Stimulated activated CD8-positive, alpha-beta memory T cell treated with anti-CD3 and anti-CD28 coated beads, Interleukin-12 subunit alpha, Interleukin-12 subunit beta, amount 100 ng/mL, for 24 hours (primary cell): ENCODE results near the gene CORO2B.

ENCODE experiments used
- DNase-seq: peaks from one replicate; pipeline ENCODE4 v3.0.0-alpha.2; 2020; ENCODE audit errors: extremely low read depth

CORO2B gene

GRCh38 chr15:68589783-68590710 is 11.3 kb downstream of the CORO2B start:
- DNase-seq: no peak

GRCh38 chr15:68590721-68591389 is 12.1 kb downstream of the CORO2B start:
- DNase-seq: no peak

GRCh38 chr15:68592054-68592453 is 13.3 kb downstream of the CORO2B start:
- DNase-seq: no peak

- DNase-seq: no peak
Observed at GRCh38 chr15:68592544-68592943, 13.8 kb downstream of the CORO2B start.

- DNase-seq: no peak
Observed at GRCh38 chr15:68593341-68593740, 14.5 kb downstream of the CORO2B start.

GRCh38 chr15:68593828-68594532 is 15.2 kb downstream of the CORO2B start:
- DNase-seq: no peak

GRCh38 chr15:68594533-68595259 is 15.9 kb downstream of the CORO2B start:
- DNase-seq: no peak

- no peak for DNase-seq
Observed at GRCh38 chr15:68595260-68595564, 16.4 kb downstream of the CORO2B start.

GRCh38 chr15:68595761-68596160 is 17.0 kb downstream of the CORO2B start:
- DNase-seq: no peak

- DNase-seq: no peak
Observed at GRCh38 chr15:68596691-68597090, 17.9 kb downstream of the CORO2B start.

- no peak for DNase-seq
Observed at GRCh38 chr15:68597581-68597980, 18.8 kb downstream of the CORO2B start.

- DNase-seq: no peak
Observed at GRCh38 chr15:68598171-68599152, 19.7 kb downstream of the CORO2B start.

GRCh38 chr15:68599153-68599545 is 20.4 kb downstream of the CORO2B start:
- no peak for DNase-seq

GRCh38 chr15:68599560-68600071 is 20.8 kb downstream of the CORO2B start:
- no peak for DNase-seq

GRCh38 chr15:68601206-68602197 is 22.7 kb downstream of the CORO2B start:
- DNase-seq: no peak

GRCh38 chr15:68602459-68603215 is 23.8 kb downstream of the CORO2B start:
- DNase-seq: no peak

- DNase-seq: no peak
Observed at GRCh38 chr15:68603216-68603595, 24.4 kb downstream of the CORO2B start.

- DNase-seq: no peak
Observed at GRCh38 chr15:68603951-68604350, 25.2 kb downstream of the CORO2B start.
